Colon (tissue), 2 donors: ENCODE results near the gene NPPB.

Source experiments
- FAIRE-seq: peaks from 2 replicates; lab custom pipeline; 2012; peaks lifted over from hg19 to GRCh38; lab: Jason Lieb, UNC
- donor health status: control.
- donor health status: control.

NPPB gene

GRCh38 chr1:11831945-11832725, 26.6 kb downstream of the NPPB start:
- FAIRE-seq: no peak

DNA sequence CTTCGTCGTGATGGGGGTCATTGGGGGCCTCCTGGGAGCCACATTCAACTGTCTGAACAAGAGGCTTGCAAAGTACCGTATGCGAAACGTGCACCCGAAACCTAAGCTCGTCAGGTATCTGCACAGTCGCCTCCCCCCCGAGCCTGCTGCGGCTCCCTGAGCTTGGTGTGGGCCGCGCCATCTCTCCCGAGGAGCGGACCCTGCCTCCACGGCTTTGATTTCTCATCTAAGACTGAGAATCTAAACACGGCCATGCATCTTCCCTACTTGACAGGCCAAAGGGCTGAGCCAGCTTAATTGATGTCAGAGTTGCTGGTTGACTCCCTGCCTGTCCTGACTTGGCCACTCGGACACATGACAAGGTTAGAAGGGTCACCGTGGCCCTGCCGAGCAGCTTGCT, 30.2 kb downstream of the NPPB start:
- FAIRE-seq: no peak

DNA sequence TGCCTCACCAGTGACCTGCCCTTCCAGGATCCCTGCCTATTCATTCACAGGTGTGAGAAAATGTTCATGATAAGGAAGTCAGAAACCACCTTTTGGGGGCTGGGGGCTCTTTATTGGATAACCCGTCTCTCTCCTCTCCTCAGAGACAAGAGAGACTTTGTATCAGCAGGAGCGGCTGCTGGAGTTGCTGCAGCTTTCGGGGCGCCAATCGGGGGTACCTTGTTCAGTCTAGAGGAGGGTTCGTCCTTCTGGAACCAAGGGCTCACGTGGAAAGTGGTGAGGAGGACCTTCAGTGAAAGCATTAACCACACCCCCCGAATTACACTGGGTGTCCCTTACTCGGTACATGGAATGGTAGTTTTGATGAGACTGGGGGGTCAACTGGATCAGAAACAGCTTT, 31.8 kb downstream of the NPPB start:
- no peak for FAIRE-seq

GRCh38 chr1:11825131-11825530, 33.6 kb downstream of the NPPB start:
- FAIRE-seq: no peak

GRCh38 chr1:11823366-11824137, 35.2 kb downstream of the NPPB start:
- no peak for FAIRE-seq

DNA sequence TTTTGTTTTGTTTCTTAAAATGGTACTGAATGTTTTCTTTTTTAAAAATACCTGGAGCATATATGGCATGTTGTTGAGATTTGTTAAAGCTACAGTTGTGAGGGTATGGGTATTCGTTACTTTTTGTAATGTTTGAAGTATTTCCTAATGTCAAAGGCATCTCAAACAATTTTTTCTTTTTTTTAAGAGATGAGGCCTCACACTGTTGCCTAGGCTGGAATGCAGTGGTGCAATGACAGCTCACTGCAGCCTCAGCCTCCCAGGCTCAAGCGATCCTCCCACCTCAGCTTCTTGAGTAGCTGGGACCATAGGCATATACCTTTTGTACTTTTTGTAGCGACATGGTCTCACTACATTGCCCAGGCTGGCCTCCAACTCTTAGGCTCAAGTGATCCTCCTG, 36.7 kb downstream of the NPPB start:
- no peak for FAIRE-seq

GRCh38 chr1:11817192-11817591, 41.6 kb downstream of the NPPB start:
- no peak for FAIRE-seq

- FAIRE-seq: no peak
Measured at GRCh38 chr1:11813021-11813420, 45.7 kb downstream of the NPPB start.
